Astrocyte (in vitro differentiated cells and primary cell): ENCODE data around the gene AMPH.

Experiments
- EZH2 ChIP-seq: IDR thresholded peaks from 2 replicates; pipeline ENCODE4 v1.6.1; 2012; ENCODE audit warnings: mild to moderate bottlenecking, low read length, inconsistent platforms; ENCODE audit not compliant: insufficient read depth
- TF ChIP-seq, protein P1 (sequence below): IDR thresholded peaks from 2 replicates; pipeline ENCODE4 v1.5.1; 2011; ENCODE audit warnings: low read depth, mild to moderate bottlenecking, inconsistent platforms, low read length, moderate library complexity; ENCODE audit not compliant: insufficient read depth

DNA sequence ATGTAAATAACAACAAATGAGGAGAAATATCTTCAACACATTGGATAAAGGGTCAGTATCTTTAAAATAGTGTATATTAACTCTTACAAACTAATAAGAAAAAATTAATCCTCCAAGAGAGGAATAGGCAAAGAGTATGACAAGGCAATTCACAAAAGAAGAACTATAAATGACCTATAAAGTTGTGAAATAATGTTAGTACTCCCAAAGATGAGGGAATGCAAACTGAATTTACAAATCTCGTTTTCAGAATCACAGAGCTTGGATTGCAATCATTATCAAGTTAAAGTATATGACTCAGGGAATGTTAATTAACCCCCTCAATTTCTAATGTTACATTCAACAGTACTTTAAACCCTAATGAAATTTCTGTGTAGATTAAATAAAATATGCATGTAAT, 270.4 kb downstream of the AMPH start:
- TF ChIP-seq, protein P1, sequence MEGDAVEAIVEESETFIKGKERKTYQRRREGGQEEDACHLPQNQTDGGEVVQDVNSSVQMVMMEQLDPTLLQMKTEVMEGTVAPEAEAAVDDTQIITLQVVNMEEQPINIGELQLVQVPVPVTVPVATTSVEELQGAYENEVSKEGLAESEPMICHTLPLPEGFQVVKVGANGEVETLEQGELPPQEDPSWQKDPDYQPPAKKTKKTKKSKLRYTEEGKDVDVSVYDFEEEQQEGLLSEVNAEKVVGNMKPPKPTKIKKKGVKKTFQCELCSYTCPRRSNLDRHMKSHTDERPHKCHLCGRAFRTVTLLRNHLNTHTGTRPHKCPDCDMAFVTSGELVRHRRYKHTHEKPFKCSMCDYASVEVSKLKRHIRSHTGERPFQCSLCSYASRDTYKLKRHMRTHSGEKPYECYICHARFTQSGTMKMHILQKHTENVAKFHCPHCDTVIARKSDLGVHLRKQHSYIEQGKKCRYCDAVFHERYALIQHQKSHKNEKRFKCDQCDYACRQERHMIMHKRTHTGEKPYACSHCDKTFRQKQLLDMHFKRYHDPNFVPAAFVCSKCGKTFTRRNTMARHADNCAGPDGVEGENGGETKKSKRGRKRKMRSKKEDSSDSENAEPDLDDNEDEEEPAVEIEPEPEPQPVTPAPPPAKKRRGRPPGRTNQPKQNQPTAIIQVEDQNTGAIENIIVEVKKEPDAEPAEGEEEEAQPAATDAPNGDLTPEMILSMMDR: no peak
- TF ChIP-seq EZH2: no peak
